GM12878 (cell line): ENCODE results near the gene GRK6. TPM values are rescaled to one million over a fixed set of nuclear protein-coding genes. Genes with fewer than 3 reads are reported as not detected.

ENCODE experiments used
- EED ChIP-seq: sonication (generic); IDR thresholded peaks from 2 replicates; pipeline ENCODE4 v1.6.1; 2016; ENCODE audit warnings: antibody characterized with exemption, low read depth
- EZH2 ChIP-seq: IDR thresholded peaks from 2 replicates; pipeline ENCODE4 v1.6.1; 2012; ENCODE audit warnings: low read depth, mild to moderate bottlenecking, control low read depth, inconsistent platforms, low read length, borderline replicate concordance; ENCODE audit not compliant: control insufficient read depth
- FOXM1 ChIP-seq: IDR thresholded peaks from 2 replicates; pipeline ENCODE4 v1.6.1; 2012; ENCODE audit warnings: low read depth, mild to moderate bottlenecking, inconsistent platforms, low read length, moderate library complexity
- IKZF1 ChIP-seq: fragments of 450-650 bp; conservative IDR thresholded peaks from 2 replicates; pipeline ENCODE4 v1.6.1; 2017; ENCODE audit warnings: antibody characterized with exemption, mild to moderate bottlenecking
- MTA3 ChIP-seq: IDR thresholded peaks from 2 replicates; pipeline ENCODE4 v1.6.1; 2012; ENCODE audit warnings: low read length, inconsistent platforms, borderline replicate concordance
- NR2F1 ChIP-seq: fragments of 450-650 bp; conservative IDR thresholded peaks from 2 replicates; pipeline ENCODE4 v1.6.1; 2017; ENCODE audit warnings: mild to moderate bottlenecking
- POLR2A ChIP-seq: IDR thresholded peaks from 2 replicates; pipeline ENCODE4 v1.6.1; 2011; ENCODE audit warnings: low read depth, mild to moderate bottlenecking, low read length
- polyA plus RNA-seq, 11 experiments: library from polyadenylated mRNA; depleted of rRNA in 4 of 11; unstranded in 6 of 11; stranded (reverse) in 5 of 11; fragments of >200 nt; fragmentation: Nextera tagmentation in 4 of 11; fragmentation: Illumina TruSeq in 1 of 11; extraction: Ambion mirVana in 4 of 11; extraction: Trizol in 1 of 11; gene quantifications; 1 replicate in 1 of 11; 2 replicates in 10 of 11; pipeline versions ENCODE4 v1.2.1 to v1.2.3, GENCODE V29; 2011 to 2016; ENCODE audit warnings: inconsistent platforms in 2 of 11, missing spikeins in 2 of 11, low read depth in 1 of 11
- total RNA-seq, 4 experiments: library from RNA; depleted of rRNA in 3 of 4; stranded (reverse); fragments of >200 nt in 3 of 4; fragmentation: Illumina TruSeq in 1 of 4; extraction: Trizol in 1 of 4; gene quantifications; 2 replicates each; pipeline versions ENCODE4 v1.2.1 to v1.2.3, GENCODE V29; 2013 to 2021
- TF ChIP-seq, protein P1 (sequence below): fragments of 450-650 bp; IDR thresholded peaks from 2 replicates; pipeline ENCODE4 v1.6.1; 2016; ENCODE audit warnings: mild to moderate bottlenecking, moderate library complexity, borderline replicate concordance
- TF ChIP-seq, protein P2 (sequence below): fragments of 450-650 bp; formaldehyde crosslinking; IDR thresholded peaks from 2 replicates; pipeline ENCODE4 v1.5.0; 2022; ENCODE audit warnings: mild to moderate bottlenecking, missing genetic modification characterization

Gene GRK6
- total and polyA plus RNA-seq, 10 of the 15 experiments (the other 5 are each of a cell fraction or from before 2014, with no cell fraction given) = 0.79 to 124 (median 41.6) TPM

GRCh38 chr5:177412603-177413233 is 13.8 kb upstream of the GRK6 start (continued):
- TF ChIP-seq, protein P1, sequence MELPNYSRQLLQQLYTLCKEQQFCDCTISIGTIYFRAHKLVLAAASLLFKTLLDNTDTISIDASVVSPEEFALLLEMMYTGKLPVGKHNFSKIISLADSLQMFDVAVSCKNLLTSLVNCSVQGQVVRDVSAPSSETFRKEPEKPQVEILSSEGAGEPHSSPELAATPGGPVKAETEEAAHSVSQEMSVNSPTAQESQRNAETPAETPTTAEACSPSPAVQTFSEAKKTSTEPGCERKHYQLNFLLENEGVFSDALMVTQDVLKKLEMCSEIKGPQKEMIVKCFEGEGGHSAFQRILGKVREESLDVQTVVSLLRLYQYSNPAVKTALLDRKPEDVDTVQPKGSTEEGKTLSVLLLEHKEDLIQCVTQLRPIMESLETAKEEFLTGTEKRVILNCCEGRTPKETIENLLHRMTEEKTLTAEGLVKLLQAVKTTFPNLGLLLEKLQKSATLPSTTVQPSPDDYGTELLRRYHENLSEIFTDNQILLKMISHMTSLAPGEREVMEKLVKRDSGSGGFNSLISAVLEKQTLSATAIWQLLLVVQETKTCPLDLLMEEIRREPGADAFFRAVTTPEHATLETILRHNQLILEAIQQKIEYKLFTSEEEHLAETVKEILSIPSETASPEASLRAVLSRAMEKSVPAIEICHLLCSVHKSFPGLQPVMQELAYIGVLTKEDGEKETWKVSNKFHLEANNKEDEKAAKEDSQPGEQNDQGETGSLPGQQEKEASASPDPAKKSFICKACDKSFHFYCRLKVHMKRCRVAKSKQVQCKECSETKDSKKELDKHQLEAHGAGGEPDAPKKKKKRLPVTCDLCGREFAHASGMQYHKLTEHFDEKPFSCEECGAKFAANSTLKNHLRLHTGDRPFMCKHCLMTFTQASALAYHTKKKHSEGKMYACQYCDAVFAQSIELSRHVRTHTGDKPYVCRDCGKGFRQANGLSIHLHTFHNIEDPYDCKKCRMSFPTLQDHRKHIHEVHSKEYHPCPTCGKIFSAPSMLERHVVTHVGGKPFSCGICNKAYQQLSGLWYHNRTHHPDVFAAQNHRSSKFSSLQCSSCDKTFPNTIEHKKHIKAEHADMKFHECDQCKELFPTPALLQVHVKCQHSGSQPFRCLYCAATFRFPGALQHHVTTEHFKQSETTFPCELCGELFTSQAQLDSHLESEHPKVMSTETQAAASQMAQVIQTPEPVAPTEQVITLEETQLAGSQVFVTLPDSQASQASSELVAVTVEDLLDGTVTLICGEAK = no peak
- TF ChIP-seq EED (peak; percentile 53; the same call in 1 of the 2 replicates), MTA3 (0 out of 2 replicates have a peak, but pooled peaks have one; percentile 31), IKZF1 (peak; percentile 72), EZH2 (no peak), POLR2A (peak; percentile 66), FOXM1 (0 out of 2 replicates have a peak, but pooled peaks have one; percentile 33), NR2F1 (0 out of 2 replicates have a peak, but pooled peaks have one; percentile 19)
- TF ChIP-seq, protein P2, sequence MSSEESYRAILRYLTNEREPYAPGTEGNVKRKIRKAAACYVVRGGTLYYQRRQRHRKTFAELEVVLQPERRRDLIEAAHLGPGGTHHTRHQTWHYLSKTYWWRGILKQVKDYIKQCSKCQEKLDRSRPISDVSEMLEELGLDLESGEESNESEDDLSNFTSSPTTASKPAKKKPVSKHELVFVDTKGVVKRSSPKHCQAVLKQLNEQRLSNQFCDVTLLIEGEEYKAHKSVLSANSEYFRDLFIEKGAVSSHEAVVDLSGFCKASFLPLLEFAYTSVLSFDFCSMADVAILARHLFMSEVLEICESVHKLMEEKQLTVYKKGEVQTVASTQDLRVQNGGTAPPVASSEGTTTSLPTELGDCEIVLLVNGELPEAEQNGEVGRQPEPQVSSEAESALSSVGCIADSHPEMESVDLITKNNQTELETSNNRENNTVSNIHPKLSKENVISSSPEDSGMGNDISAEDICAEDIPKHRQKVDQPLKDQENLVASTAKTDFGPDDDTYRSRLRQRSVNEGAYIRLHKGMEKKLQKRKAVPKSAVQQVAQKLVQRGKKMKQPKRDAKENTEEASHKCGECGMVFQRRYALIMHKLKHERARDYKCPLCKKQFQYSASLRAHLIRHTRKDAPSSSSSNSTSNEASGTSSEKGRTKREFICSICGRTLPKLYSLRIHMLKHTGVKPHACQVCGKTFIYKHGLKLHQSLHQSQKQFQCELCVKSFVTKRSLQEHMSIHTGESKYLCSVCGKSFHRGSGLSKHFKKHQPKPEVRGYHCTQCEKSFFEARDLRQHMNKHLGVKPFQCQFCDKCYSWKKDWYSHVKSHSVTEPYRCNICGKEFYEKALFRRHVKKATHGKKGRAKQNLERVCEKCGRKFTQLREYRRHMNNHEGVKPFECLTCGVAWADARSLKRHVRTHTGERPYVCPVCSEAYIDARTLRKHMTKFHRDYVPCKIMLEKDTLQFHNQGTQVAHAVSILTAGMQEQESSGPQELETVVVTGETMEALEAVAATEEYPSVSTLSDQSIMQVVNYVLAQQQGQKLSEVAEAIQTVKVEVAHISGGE (CRISPR knock-in tag) = no peak
